Adrenal gland (tissue), 5 donors: ENCODE results near the gene PARP11.

Experiments used
- CTCF ChIP-seq, 6 experiments: fragments of 450-650 bp in 4 of 6; fragments of 200-600 bp in 2 of 6; sonication (generic) in 1 of 6; IDR thresholded peaks; 1 replicate in 5 of 6; 2 replicates in 1 of 6; pipeline versions ENCODE4 v1.5.1 to v1.8.0; 2016 to 2021; ENCODE audit warnings: antibody characterized with exemption in 6 of 6, mild to moderate bottlenecking in 2 of 6, moderate library complexity in 1 of 6
- POLR2A ChIP-seq, 2 donors: fragments of 450-650 bp; IDR thresholded peaks; one replicate each; pipeline ENCODE4 v1.6.1; 2017; ENCODE audit warnings: antibody characterized with exemption in 2 of 2, mild to moderate bottlenecking in 2 of 2, moderate library complexity in 1 of 2
- donor health status: DM: no; HTN: no; CAD: no.

DNA sequence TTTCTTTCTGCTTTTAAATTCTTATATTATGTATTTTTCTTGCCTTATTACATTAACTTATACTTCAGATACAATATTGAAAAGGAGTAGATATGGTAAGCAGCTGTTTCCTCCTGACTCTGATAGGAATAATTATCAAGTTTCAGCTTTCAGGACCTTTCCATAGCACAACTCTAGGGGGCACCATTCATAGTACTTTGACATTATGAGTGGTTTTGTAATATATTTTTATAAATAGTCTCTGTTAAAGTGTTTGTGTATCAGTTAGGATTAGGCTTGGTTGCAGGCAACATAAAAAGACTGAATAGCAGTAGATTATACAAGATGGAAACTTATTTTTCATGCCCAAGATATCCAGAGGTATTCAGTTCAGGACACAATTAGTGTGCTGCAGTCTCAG, 27.9 kb upstream of the PARP11 start:
- TF ChIP-seq POLR2A (IDR thresholded peaks at IDR 0.05) (no peak), CTCF (IDR thresholded peaks at IDR 0.05) (no peak)
